Measurements from ENCODE around the gene HOXA5. TPM values are rescaled to one million over a fixed set of nuclear protein-coding genes. Genes with fewer than 3 reads are reported as not detected.

The HOXA5 gene
- total and polyA plus RNA-seq, 2 of the 8 experiments (the other 6 are each of a cell fraction or from before 2014, with no cell fraction given), result not detected

- TF ChIP-seq CHD7 (IDR thresholded peaks at IDR 0.05; ENCODE audit: insufficient replicate concordance, low read length), result no peak
- TF ChIP-seq EZH2 (IDR thresholded peaks at IDR 0.05; ENCODE audit: low read depth, low read length, severe bottlenecking), result peak; percentile 92
- TF ChIP-seq RBBP5 (IDR thresholded peaks at IDR 0.05; ENCODE audit: borderline replicate concordance, low read depth, low read length), result no peak
- no peak for TF ChIP-seq BCL11A (IDR thresholded peaks at IDR 0.05; ENCODE audit: low read depth in 2 of 2, low read length in 2 of 2)
- TF ChIP-seq GABPA (IDR thresholded peaks at IDR 0.05; ENCODE audit: borderline replicate concordance, insufficient read depth, low read length), result no peak
- no peak for TF ChIP-seq TAF1 (IDR thresholded peaks at IDR 0.05; ENCODE audit: low read depth, low read length)
- no peak for TF ChIP-seq SP2 (IDR thresholded peaks at IDR 0.05; ENCODE audit: low read length)
- TF ChIP-seq KDM5A (IDR thresholded peaks at IDR 0.05; ENCODE audit: low read length), result no peak
- peak; percentile 34; the same call in 1 of the 2 replicates for TF ChIP-seq CBX8 (IDR thresholded peaks at IDR 0.05; ENCODE audit: borderline replicate concordance, low read depth, low read length)
Measured at GRCh38 chr7:27094304-27095049, 49.0 kb downstream of the HOXA5 start (continued).
